Ectodermal cell (in vitro differentiated cells): ENCODE results near the gene CDR2L.

Source experiments
- H3K27ac ChIP-seq: 2 replicates; pipeline ENCODE4 v1.7.0; 2013; ENCODE audit warnings: mild to moderate bottlenecking, low read depth, low read length; ENCODE audit not compliant: insufficient read depth, poor library complexity, severe bottlenecking
- H3K27me3 ChIP-seq: 2 replicates; pipeline ENCODE4 v1.7.0; 2013; ENCODE audit warnings: mild to moderate bottlenecking, low read length; ENCODE audit not compliant: insufficient read depth, control insufficient read depth, poor library complexity, severe bottlenecking
- H3K36me3 ChIP-seq: one replicate; pipeline ENCODE4 v1.7.0; 2013; ENCODE audit warnings: low read length; ENCODE audit not compliant: control insufficient read depth, insufficient read depth
- H3K4me1 ChIP-seq: one replicate; pipeline ENCODE4 v1.7.0; 2013; ENCODE audit warnings: low read length; ENCODE audit not compliant: control insufficient read depth, insufficient read depth
- H3K4me3 ChIP-seq: 2 replicates; pipeline ENCODE4 v1.7.0; 2013; ENCODE audit warnings: low read depth, low read length, control low read depth; ENCODE audit not compliant: insufficient read depth
- H3K9me3 ChIP-seq: 2 replicates; pipeline ENCODE4 v1.7.0; 2013; ENCODE audit warnings: mild to moderate bottlenecking, low read length, moderate library complexity; ENCODE audit not compliant: control insufficient read depth
- WGBS, 2 experiments: methylation state at CpG; one replicate each; pipeline ENCODE4 v1.1.7; 2013; ENCODE audit warnings: missing lambda C conversion rate in 2 of 2; 5-methylcytosine and 5-hydroxymethylcytosine counted together

Gene CDR2L

DNA sequence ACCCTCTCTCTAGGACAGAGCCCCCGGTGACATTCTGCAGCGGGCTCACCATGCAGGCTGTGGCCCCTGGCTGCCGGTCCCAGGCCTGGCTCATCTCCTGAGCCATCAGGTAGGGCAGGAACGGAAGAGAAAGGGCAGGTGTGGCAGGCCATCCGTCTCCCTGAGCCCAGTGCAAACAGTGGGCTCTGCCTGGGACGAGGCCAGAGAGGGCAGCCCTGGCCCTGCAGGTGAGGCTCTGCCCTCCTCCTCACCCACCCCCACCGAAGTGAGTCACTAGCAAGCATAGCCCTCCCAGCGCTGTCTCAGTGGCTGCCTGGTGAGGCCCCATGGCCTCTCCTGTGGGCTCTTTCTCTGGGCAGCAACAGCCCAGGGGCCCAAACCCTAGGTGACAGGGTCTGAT lies 37.2 kb upstream of the CDR2L start:
- Histone ChIP-seq H3K27ac (no peak overlapping the region), H3K9me3 (no peaks in the 10 kb centered on the region), H3K4me1 (no peaks in the 10 kb centered on the region), H3K36me3 (no peaks in the 10 kb centered on the region), H3K4me3 (no peak overlapping the region), H3K27me3 (no peaks in the 10 kb centered on the region)
- 71 to 72% methylated on average over 8 of the region's 8 CpGs for WGBS, 2 experiments

DNA sequence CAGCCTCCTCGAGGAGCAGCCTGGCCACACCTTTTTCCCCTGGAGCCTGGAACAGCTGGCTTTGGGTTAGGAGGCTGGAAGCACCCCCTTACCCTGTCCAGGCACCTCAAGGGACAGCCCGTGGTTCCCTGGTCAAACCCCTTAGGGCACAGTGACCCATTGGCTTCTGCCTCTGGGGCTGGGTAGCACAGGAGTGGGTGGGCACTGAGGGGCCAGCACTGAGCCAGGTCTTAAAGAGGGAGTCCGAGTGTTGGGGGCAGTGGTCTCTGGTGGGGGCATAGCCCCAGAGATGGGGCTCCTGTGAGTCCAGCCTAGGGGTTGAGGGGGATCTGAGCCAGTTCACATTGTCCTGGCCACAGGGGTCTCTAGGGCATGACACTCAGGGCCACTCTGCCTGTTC lies 36.4 kb upstream of the CDR2L start:
- no peaks in the 10 kb centered on the region for H3K4me1 ChIP-seq
- no peaks in the 10 kb centered on the region for H3K9me3 ChIP-seq
- no peak overlapping the region for H3K27ac ChIP-seq
- H3K36me3 ChIP-seq, result no peaks in the 10 kb centered on the region
- H3K27me3 ChIP-seq, result no peaks in the 10 kb centered on the region
- no peak overlapping the region for H3K4me3 ChIP-seq
- WGBS, 2 experiments, result 81 to 87% methylated on average over 3 of the region's 3 CpGs

DNA sequence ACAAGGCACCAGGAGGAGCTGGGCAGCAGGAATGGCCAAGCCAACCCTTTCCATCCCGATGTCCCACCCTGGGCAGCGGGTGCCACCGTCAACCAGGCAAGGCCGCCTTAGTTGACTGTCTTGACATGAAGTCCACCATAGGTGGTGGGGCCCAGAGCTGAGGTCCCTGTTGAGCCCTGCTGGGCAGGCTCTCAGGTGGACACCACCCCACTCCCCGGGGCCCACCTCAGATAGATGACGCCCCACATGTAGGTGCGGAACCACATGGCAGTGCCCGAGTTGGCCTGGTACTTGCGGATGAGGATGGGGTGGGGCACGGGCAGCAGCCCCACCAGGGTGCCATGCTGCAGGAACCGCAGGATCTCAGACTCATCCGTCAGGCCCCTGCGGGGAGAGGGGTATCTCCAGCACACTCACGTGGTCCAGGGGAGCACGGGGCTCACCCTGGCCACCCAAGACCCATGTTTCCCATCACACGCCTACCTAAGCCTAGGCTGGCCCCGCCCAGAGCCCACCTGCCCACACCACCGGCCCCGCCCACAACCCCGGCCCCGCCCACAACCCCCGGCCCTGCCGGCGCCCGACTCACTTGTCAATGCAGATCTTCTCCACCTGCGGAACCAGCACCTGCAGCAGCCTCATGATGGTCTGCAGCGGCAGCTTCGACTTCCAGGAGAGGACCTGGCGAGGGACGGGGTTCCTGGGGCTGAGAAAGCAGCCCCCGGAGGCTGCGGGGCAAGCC lies 35.6 kb upstream of the CDR2L start:
- Histone ChIP-seq H3K4me3 (no peak overlapping the region), H3K36me3 (no peaks in the 10 kb centered on the region), H3K9me3 (no peaks in the 10 kb centered on the region), H3K27ac (no peak overlapping the region), H3K27me3 (peaks cover 4% of the 10 kb centered on the region), H3K4me1 (no peaks in the 10 kb centered on the region)
- 85% methylated on average over 32 of the region's 32 CpGs for WGBS, 2 experiments

DNA sequence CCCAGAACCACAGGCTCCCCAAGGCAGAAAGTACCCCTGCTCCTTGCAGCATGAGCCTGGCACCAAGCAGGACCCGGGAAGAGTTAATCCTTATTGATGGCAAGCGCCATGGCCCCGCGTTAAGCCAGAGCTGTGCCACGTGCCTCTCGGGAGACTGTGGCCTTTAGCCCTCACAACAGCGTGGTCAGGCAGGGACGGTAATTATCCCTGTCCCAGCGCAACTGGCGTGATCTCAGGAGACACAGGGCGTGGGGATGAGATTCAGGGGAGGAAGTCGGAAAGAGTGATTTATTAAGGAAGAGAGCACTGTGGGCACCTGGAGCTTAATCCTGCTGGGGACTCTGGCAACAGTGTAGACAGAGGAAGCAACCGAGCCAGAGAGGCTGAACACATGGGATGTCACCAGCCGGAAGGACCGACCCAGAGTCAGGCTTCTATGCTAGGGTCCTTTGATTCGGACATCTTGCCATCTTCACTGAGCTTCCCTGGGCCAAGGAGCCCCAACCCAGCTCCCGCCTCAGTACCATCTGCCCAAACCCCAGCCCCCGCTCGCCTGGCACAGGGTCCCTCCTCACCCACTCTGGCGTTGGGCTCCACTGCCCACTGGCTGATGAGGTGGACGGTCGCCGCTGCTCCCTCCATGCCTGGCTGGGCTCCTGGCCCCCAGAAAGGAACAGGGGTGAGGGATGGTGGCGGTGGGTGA lies 34.9 kb upstream of the CDR2L start:
- Histone ChIP-seq H3K4me1 (no peaks in the 10 kb centered on the region), H3K27ac (no peak overlapping the region), H3K9me3 (no peaks in the 10 kb centered on the region), H3K4me3 (no peak overlapping the region), H3K27me3 (peaks cover 4% of the 10 kb centered on the region), H3K36me3 (no peaks in the 10 kb centered on the region)
- 91% methylated on average over 24 of the region's 24 CpGs for WGBS, 2 experiments

DNA sequence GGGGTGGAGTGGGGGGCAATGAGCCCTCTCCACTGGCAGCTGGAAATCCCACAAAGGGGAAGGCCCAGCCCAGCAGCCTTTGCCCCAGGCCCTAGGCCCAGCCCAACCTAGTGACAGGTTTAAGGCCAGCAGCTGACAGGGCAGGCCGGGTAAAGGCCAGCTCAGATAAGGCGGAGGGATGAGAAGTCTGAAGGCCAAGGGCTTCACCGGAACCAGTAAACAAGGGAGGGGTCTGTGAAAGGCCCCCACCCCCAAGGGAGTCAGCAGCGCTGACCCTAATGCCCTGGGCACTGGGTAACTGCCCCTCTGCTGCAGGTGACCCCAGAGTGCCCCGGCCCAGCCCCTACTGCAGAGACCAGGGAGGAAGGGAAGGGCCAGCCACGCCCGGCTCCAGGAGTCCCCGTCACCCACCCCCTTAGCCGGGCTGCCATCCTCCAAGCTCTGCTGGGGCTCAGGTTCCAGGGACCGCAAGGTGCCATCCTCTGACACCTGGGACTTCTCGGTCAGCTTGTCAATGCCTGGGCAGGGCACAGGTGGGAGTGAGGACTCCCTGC lies 34.2 kb upstream of the CDR2L start:
- Histone ChIP-seq H3K9me3 (no peaks in the 10 kb centered on the region), H3K36me3 (no peaks in the 10 kb centered on the region), H3K27me3 (peaks cover 6% of the 10 kb centered on the region), H3K27ac (no peak overlapping the region), H3K4me3 (no peak overlapping the region), H3K4me1 (no peaks in the 10 kb centered on the region)
- 91 to 92% methylated on average over 11 of the region's 11 CpGs for WGBS, 2 experiments

DNA sequence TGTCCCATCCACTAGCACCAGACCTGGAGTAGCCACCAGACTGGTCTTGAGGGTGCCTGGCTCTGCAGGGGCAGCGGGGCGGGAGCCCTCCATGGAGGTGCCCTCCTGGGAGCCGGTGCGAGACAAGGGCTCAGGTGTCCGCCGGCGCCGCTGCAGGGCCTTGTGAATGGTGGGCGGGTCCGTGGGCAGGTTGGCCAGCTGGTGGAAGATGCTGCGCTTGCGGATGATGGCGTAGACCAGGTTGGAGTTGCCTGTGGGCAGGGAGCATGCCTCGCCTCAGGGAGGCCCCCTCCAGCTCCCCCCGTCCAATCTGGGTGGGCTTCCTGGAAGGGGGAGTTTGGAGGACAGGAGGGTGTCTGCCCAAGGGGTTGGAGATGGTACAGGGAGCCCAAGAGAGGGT lies 33.3 kb upstream of the CDR2L start:
- H3K4me3 ChIP-seq, result no peak overlapping the region
- no peak overlapping the region for H3K27ac ChIP-seq
- WGBS, 2 experiments, result 92 to 93% methylated on average over 15 of the region's 15 CpGs
- H3K36me3 ChIP-seq, result no peaks in the 10 kb centered on the region
- peaks cover 15% of the 10 kb centered on the region for H3K27me3 ChIP-seq
- no peaks in the 10 kb centered on the region for H3K9me3 ChIP-seq
- no peaks in the 10 kb centered on the region for H3K4me1 ChIP-seq

DNA sequence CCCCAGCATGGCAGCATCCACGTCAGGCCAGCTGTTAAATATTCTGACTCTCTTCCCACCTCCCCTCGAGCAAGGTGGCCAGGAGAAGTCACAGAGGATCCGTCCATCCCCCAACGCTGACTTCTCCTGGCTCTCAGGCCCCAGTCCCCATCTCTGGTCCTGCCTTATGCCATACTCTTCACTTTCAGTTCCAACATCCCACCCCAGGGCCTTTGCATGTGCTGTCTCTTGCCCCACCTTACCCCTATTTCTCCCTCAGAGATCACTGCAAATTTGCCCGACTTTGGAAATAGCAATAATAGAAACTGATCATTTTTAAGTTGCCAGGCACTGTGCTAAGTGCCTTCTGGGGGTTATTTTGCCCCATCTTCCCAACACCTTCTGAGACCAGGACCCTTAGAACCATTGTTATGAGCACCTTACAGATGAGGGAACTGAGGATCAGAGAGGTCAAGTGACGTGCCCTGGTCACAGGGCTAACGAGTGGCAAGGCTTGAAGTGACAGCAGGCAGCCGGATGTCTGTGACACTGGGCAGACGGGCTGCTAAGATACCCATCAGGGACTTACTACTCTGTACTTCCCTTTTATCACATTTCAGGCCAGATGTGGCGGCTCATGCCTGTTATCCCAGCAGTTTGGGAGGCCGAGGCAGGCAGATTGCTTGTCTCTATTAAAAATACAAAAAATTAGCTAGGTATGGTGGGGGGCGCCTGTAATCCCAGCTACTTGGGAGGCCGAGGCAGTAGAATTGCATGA lies 32.6 kb upstream of the CDR2L start:
- 71 to 74% methylated on average over 13 of the region's 13 CpGs for WGBS, 2 experiments
- no peaks in the 10 kb centered on the region for H3K36me3 ChIP-seq
- H3K9me3 ChIP-seq, result no peaks in the 10 kb centered on the region
- no peak overlapping the region for H3K4me3 ChIP-seq
- peaks cover 23% of the 10 kb centered on the region for H3K27me3 ChIP-seq
- H3K27ac ChIP-seq, result no peak overlapping the region
- H3K4me1 ChIP-seq, result no peaks in the 10 kb centered on the region

DNA sequence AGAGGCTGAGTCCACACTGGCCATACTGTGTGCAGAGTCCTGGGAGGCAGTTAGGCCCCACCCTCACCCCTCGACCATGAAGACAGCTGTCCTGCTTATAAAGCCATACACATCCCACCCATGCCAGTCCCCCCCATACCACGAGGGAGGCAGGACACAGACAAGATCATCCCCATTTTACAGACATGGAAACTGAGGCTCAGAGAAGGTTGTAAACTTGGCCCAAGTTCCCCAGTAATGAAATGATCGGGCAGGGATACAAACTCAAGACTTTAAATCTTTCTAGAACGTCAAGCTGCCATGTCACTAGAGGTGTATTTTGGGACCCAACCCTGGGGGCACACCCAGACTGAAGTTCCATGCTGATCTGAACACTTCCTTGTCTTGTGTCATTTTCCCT lies 31.3 kb upstream of the CDR2L start:
- H3K27ac ChIP-seq, result no peak overlapping the region
- H3K4me3 ChIP-seq, result no peak overlapping the region
- peaks cover 29% of the 10 kb centered on the region for H3K27me3 ChIP-seq
- 78 to 85% methylated on average over 4 of the region's 4 CpGs for WGBS, 2 experiments
- no peaks in the 10 kb centered on the region for H3K4me1 ChIP-seq
- H3K36me3 ChIP-seq, result no peaks in the 10 kb centered on the region
- H3K9me3 ChIP-seq, result no peaks in the 10 kb centered on the region

DNA sequence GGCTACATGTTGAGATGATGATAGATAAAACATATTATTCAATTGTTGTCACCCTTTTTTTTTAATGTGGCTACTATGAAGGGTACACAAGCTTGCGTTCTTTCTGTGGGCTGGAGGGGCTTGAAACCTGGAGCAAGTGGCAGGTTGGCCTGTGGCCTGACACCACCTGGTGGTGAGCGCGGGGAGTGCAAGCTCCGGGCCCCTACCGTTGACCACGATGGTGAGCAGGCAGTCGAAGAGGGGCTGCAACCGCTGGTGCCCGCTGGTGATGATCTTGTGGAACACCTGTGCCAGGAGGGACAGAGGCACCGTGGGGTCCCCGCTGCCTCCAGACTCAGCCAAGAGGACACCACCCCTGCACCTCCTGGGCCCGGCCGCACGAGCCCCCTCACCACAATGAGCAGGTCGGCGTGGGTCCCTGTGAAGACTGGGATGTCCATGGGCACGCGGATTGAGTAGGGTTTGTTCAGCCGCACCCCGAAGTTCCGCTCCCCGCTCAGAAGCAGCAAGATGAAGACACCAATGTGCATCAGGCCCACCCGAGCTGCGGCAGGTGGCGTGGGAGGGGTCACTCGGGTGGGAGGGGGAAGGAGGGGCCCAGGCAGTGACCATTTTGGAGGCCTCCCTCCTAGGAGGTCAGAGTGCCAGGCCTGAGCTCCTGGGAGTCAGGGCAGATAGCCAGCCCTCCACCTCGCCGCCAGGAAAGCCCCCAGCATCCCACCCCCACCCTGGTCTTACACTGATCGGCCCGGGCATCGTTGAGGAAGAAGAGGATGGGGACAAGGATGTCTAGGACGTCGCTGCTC lies 29.3 kb upstream of the CDR2L start:
- Histone ChIP-seq H3K36me3 (no peaks in the 10 kb centered on the region), H3K4me3 (no peak overlapping the region), H3K27me3 (peaks cover 29% of the 10 kb centered on the region), H3K4me1 (no peaks in the 10 kb centered on the region), H3K27ac (no peak overlapping the region), H3K9me3 (no peaks in the 10 kb centered on the region)
- WGBS, 2 experiments, result 50 to 52% methylated on average over 33 of the region's 33 CpGs
